Gastrocnemius medialis (tissue), 4 donors: Measurements from ENCODE around the gene CAMSAP1. TPM values are rescaled to one million over a fixed set of nuclear protein-coding genes. Genes with fewer than 3 reads are reported as not detected.

Experiments
- ATAC-seq, 2 donors: fragments of 150-250 bp; one replicate each; pipeline ENCODE4 v1.9.1; 2016
- DNase-seq, 2 donors: peaks; one replicate each; pipeline ENCODE4 v3.0.0-alpha.2; 2019
- H3K27ac ChIP-seq, 4 donors: fragments of 200-600 bp; sonication (generic); 1 replicate in 1 of 4; 2 replicates in 3 of 4; pipeline ENCODE4 v1.5.1; 2016 to 2018; ENCODE audit warnings: mild to moderate bottlenecking in 2 of 4, moderate library complexity in 1 of 4
- H3K27me3 ChIP-seq, 3 donors: fragments of 200-600 bp; sonication (generic) in 2 of 3; 1 replicate in 1 of 3; 2 replicates in 2 of 3; pipeline versions ENCODE4 v1.5.1 to v1.6.0; 2016 to 2019; ENCODE audit warnings: mild to moderate bottlenecking in 1 of 3, moderate library complexity in 1 of 3
- H3K36me3 ChIP-seq, 2 donors: fragments of 200-600 bp; sonication (generic) in 1 of 2; one replicate each; pipeline ENCODE4 v1.5.1; 2017 to 2018
- H3K4me1 ChIP-seq, 2 donors: fragments of 200-600 bp; sonication (generic) in 1 of 2; one replicate each; pipeline ENCODE4 v1.5.1; 2016 to 2017; ENCODE audit warnings: mild to moderate bottlenecking in 2 of 2
- H3K4me3 ChIP-seq, 4 donors: fragments of 200-600 bp; sonication (generic) in 3 of 4; 1 replicate in 1 of 4; 2 replicates in 3 of 4; pipeline ENCODE4 v1.5.1; 2016 to 2019; ENCODE audit warnings: mild to moderate bottlenecking in 2 of 4
- H3K9me3 ChIP-seq, 3 donors: fragments of 200-600 bp; sonication (generic) in 2 of 3; 1 replicate in 1 of 3; 2 replicates in 2 of 3; pipeline ENCODE4 v1.5.1; 2016 to 2019
- CTCF ChIP-seq, 5 experiments: fragments of 450-650 bp in 3 of 5; fragments of 200-600 bp in 2 of 5; sonication (generic) in 2 of 5; IDR thresholded peaks in 4 of 5; conservative IDR thresholded peaks in 1 of 5; 1 replicate in 4 of 5; 2 replicates in 1 of 5; pipeline ENCODE4 v1.5.1; 2016 to 2019; ENCODE audit warnings: antibody characterized with exemption in 5 of 5, mild to moderate bottlenecking in 3 of 5, moderate library complexity in 3 of 5
- POLR2A ChIP-seq, 2 donors: fragments of 450-650 bp; IDR thresholded peaks; one replicate each; pipeline ENCODE4 v1.6.1; 2017; ENCODE audit warnings: antibody characterized with exemption in 2 of 2, mild to moderate bottlenecking in 2 of 2, moderate library complexity in 2 of 2
- in situ Hi-C, 4 donors: fragments of 200-750 bp; cut with MboI; loops; one replicate each; pipeline versions ENCODE4 v1.15.0 to v1.8.0; 2017; ENCODE audit warnings: low sequenced_read_pairs in 4 of 4
- intact Hi-C: fragments of 100-400 bp; cut with DNase I; formaldehyde crosslinking; loops from one replicate; pipeline ENCODE4 v1.15.1; 2023; ENCODE audit warnings: low total_unique reads
- total RNA-seq, 4 donors: library from RNA; depleted of rRNA; stranded (reverse); fragments of >200 nt; gene quantifications; one replicate each; pipeline versions ENCODE4 v1.1.0 to v1.2.3, GENCODE V29; 2016

CAMSAP1 gene
- total RNA-seq, 4 donors from 2014 or later: 54.8 to 94.9 (median 82.9) TPM

DNA sequence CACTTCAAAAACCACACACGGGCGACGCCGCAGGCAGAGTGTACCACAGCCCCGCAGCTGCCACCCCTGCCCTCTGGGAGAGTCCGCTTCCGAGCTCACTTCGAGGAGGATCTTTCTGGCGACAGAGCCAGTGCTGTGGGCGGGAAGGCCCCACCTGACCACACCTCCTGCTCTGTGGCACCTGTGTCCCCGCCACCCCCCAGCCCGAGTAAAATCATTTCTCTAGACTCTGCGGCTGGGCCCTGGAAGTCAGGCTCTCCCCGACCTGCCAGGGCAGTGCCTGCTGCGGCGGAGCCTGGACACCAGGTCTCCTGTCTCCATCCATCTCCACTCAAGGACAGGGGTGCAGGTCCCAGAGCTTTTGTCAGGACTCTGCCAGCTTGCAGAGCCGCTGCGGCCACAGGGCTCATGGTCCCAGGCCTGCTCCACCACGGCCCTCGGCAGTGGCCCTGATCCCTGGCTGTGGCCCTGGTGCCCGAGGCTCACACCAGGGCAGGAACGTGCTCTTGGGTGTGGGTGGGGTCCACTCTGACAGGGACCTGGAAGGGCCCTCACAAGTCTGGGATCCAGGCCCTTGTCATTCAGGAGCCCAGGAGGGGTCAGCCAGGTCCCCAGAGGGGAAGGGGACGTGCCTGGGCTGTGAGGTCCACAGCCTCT is 20.9 kb upstream of the CAMSAP1 start:
- peak overlapping the region; percentile 95 to 99 (median 96) for H3K27ac ChIP-seq
- H3K36me3 ChIP-seq: peaks cover 0 to 50% of the 10 kb centered on the region in 2 donors
- in situ Hi-C loops (no loop called here), intact Hi-C loops (no loop called here)
- H3K9me3 ChIP-seq: no peaks in the 10 kb centered on the region
- H3K4me3 ChIP-seq: no peak overlapping the region
- peaks cover 26 to 44% of the 10 kb centered on the region in 2 donors for H3K4me1 ChIP-seq
- no peak for DNase-seq
- ATAC-seq: no peak
- H3K27me3 ChIP-seq: no peaks in the 10 kb centered on the region
- TF ChIP-seq POLR2A (IDR thresholded peaks at IDR 0.05): no peak

GRCh38 chr9:135927195-135928013 is 20.1 kb upstream of the CAMSAP1 start:
- no peaks in the 10 kb centered on the region for H3K9me3 ChIP-seq
- H3K4me3 ChIP-seq: no peak overlapping the region
- no peaks in the 10 kb centered on the region for H3K27me3 ChIP-seq
- peak overlapping the region; percentile 95 to 99 (median 96) for H3K27ac ChIP-seq
- intact Hi-C loops: loop anchor here (1.0 to 2.0 kb wide), 3 partner anchors 15 to 25 kb away; no protein-coding TSS in a partner anchor
- peaks cover 20 to 41% of the 10 kb centered on the region in 2 donors for H3K4me1 ChIP-seq
- peaks cover 0 to 48% of the 10 kb centered on the region in 2 donors for H3K36me3 ChIP-seq
- DNase-seq: no peak
- ATAC-seq: peak; percentile 54 to 60
- TF ChIP-seq CTCF (IDR thresholded peaks at IDR 0.05 in 4 of 5, conservative IDR thresholded peaks at IDR 0.05 in 1 of 5) (no peak), POLR2A (IDR thresholded peaks at IDR 0.05) (peak in 1 of 2 donors; percentile 5)
- in situ Hi-C loops: no loop called here

DNA sequence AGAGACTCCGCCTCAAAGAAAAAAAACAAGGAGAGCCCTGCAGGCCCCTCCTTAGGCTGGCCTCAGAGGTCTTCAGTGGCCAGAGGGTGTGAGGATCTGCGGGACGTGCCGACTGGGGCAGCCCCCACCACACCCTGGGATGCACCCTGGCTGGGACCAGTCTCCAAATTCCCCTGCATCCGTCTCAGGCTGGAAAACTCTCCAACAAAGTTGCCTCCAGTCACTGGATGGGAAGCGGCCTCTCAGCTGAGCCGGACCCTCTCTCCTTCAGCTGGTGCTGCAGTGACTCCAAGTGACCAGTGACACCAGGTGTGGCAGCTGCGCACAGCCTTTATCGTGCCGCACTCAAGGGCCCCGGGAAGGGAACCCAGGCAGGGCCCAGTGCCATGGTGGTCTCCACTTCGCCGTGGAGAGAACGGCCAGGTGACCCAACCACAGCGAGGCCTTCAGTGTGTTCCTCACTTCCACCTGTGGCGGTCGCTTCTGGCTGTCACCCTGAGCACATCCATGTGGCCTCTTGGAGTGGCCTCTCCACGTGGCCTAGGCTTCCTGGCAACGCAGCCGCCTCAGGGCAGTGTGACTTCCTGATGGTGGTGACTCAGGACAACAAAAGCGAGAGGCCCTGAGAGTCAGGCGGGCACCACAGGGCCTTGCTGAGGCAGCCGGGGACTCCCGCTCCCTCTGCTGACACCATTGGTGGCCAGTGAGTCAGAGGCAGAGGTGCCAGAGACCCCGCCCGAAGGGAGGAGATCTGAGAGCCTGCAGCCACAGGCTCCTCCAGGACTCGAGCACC is 19.3 kb upstream of the CAMSAP1 start:
- peak; percentile 83 to 89 for ATAC-seq
- intact Hi-C loops: loop anchor here (1.0 to 2.0 kb wide), 3 partner anchors 14 to 26 kb away; no protein-coding TSS in a partner anchor
- Histone ChIP-seq H3K27ac (peak overlapping the region; percentile 95 to 99 (median 96)), H3K9me3 (no peaks in the 10 kb centered on the region), H3K4me1 (peaks cover 20 to 45% of the 10 kb centered on the region in 2 donors), H3K36me3 (peaks cover 0 to 43% of the 10 kb centered on the region in 2 donors), H3K4me3 (no peak overlapping the region), H3K27me3 (no peaks in the 10 kb centered on the region)
- peak; percentile 95 to 97 for DNase-seq
- in situ Hi-C loops: no loop called here
- TF ChIP-seq POLR2A (IDR thresholded peaks at IDR 0.05): peak; percentile 35 to 72
- TF ChIP-seq CTCF (IDR thresholded peaks at IDR 0.05 in 4 of 5, conservative IDR thresholded peaks at IDR 0.05 in 1 of 5): peak in 1 of 5 experiments; percentile 30

DNA sequence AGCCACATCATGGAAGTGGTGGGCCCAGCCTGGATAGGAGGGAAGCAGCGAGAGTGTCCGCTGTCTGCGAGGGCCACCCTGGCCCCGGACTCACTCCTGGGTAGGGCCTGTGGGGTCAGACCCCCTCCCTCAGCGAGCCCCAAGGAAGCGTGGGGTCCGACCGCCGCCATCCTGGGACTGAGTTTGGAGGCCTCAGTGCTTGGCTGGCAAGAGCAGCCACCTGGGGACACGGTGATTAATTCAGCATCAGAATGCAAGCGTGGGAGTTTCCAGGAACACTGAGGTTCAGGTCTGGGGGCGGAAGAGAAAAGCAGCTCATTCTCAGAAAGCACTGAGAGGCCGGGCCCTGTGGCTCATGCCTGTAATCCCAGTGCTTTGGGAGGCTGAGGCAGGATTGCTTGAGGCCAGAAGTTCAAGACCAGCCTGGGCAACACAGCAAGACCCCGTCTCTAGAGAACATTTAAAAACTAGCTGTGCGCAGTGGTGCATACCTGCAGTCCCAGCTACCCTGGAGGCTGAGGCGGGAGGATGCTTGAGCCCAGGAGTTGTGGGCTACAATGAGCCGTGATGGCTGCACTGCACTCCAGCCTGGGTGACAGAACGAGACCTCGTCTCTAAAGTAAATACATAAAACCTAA is 18.3 kb upstream of the CAMSAP1 start:
- DNase-seq: no peak

More for the DNA sequence above, 18.3 kb upstream of the CAMSAP1 start:
- in situ Hi-C loops (no loop called here), intact Hi-C loops (loop anchor here (2.0 kb wide), 2 partner anchors 13 to 21 kb away; no protein-coding TSS in a partner anchor)
- Histone ChIP-seq H3K4me3 (no peak overlapping the region), H3K27me3 (no peaks in the 10 kb centered on the region), H3K4me1 (peaks cover 20 to 41% of the 10 kb centered on the region in 2 donors), H3K9me3 (no peaks in the 10 kb centered on the region), H3K27ac (peak overlapping the region; percentile 95 to 99 (median 96)), H3K36me3 (peaks cover 0 to 33% of the 10 kb centered on the region in 2 donors)
- no peak for ATAC-seq
- TF ChIP-seq POLR2A (IDR thresholded peaks at IDR 0.05): no peak
- TF ChIP-seq CTCF (IDR thresholded peaks at IDR 0.05 in 4 of 5, conservative IDR thresholded peaks at IDR 0.05 in 1 of 5): no peak
